Trophoblast cell (in vitro differentiated cells and primary cell): ENCODE data around the gene XPC.

Source experiments
- DNase-seq, 2 donors: peaks; one replicate each; pipeline ENCODE4 v3.0.0-alpha.2; 2016
- H2AFZ ChIP-seq: 2 replicates; pipeline ENCODE4 v1.6.1; 2013; ENCODE audit warnings: low read length, moderate library complexity, mild to moderate bottlenecking; ENCODE audit not compliant: insufficient read depth, poor library complexity
- H2AK5ac ChIP-seq: 2 replicates; pipeline ENCODE4 v1.6.1; 2013; ENCODE audit warnings: mild to moderate bottlenecking, low read length
- H2BK120ac ChIP-seq: 2 replicates; pipeline ENCODE4 v1.6.1; 2013; ENCODE audit warnings: low read length, mild to moderate bottlenecking, moderate library complexity; ENCODE audit not compliant: insufficient read depth, poor library complexity
- H2BK12ac ChIP-seq: 2 replicates; pipeline ENCODE4 v1.6.1; 2013; ENCODE audit warnings: mild to moderate bottlenecking, low read length, moderate library complexity
- H2BK5ac ChIP-seq: 2 replicates; pipeline ENCODE4 v1.6.1; 2013; ENCODE audit warnings: low read length, low read depth, moderate library complexity, mild to moderate bottlenecking; ENCODE audit not compliant: poor library complexity
- H3K14ac ChIP-seq: 2 replicates; pipeline ENCODE4 v1.6.1; 2013; ENCODE audit warnings: mild to moderate bottlenecking, low read length
- H3K18ac ChIP-seq: 2 replicates; pipeline ENCODE4 v1.6.1; 2013; ENCODE audit warnings: mild to moderate bottlenecking, low read length
- H3K23ac ChIP-seq: 2 replicates; pipeline ENCODE4 v1.6.1; 2013; ENCODE audit warnings: low read length
- H3K27ac ChIP-seq: 2 replicates; pipeline ENCODE4 v1.5.1; 2013; ENCODE audit warnings: low read depth, mild to moderate bottlenecking, inconsistent platforms, low read length, moderate library complexity
- H3K27me3 ChIP-seq: 2 replicates; pipeline ENCODE4 v1.6.1; 2013; ENCODE audit warnings: inconsistent platforms, mild to moderate bottlenecking, low read length, moderate library complexity; ENCODE audit not compliant: insufficient read depth
- H3K36me3 ChIP-seq, 2 experiments: 1 replicate in 1 of 2; 2 replicates in 1 of 2; pipeline ENCODE4 v1.6.1; 2013; ENCODE audit warnings: low read length in 2 of 2, mild to moderate bottlenecking in 2 of 2, moderate library complexity in 1 of 2; ENCODE audit not compliant: insufficient read depth in 2 of 2, control insufficient read depth in 1 of 2
- H3K4ac ChIP-seq: 2 replicates; pipeline ENCODE4 v1.6.1; 2013; ENCODE audit warnings: low read depth, mild to moderate bottlenecking, low read length, moderate library complexity
- H3K4me1 ChIP-seq, 2 experiments: 1 replicate in 1 of 2; 2 replicates in 1 of 2; pipeline ENCODE4 v1.6.1; 2013; ENCODE audit warnings: low read length in 2 of 2, mild to moderate bottlenecking in 2 of 2, moderate library complexity in 1 of 2; ENCODE audit not compliant: insufficient read depth in 2 of 2, control insufficient read depth in 1 of 2
- H3K4me2 ChIP-seq: 2 replicates; pipeline ENCODE4 v1.6.1; 2013; ENCODE audit warnings: inconsistent platforms, mild to moderate bottlenecking, low read length, moderate library complexity
- H3K4me3 ChIP-seq: 2 replicates; pipeline ENCODE4 v1.5.1; 2013; ENCODE audit warnings: mild to moderate bottlenecking, low read depth, low read length, inconsistent platforms
- H3K79me1 ChIP-seq: one replicate; pipeline ENCODE4 v1.6.1; 2013; ENCODE audit warnings: low read length
- H3K79me2 ChIP-seq: 2 replicates; pipeline ENCODE4 v1.6.1; 2013; ENCODE audit warnings: low read length, mild to moderate bottlenecking; ENCODE audit not compliant: control insufficient read depth, insufficient read depth, poor library complexity
- H3K9ac ChIP-seq: 2 replicates; pipeline ENCODE4 v1.6.1; 2013; ENCODE audit warnings: mild to moderate bottlenecking, low read length
- H3K9me3 ChIP-seq: 2 replicates; pipeline ENCODE4 v1.6.1; 2013; ENCODE audit warnings: low read depth, mild to moderate bottlenecking, control low read depth, inconsistent platforms, low read length; ENCODE audit not compliant: insufficient read depth
- H4K12ac ChIP-seq: 2 replicates; pipeline ENCODE4 v1.6.1; 2013; ENCODE audit warnings: low read depth, mild to moderate bottlenecking, low read length, moderate library complexity
- H4K8ac ChIP-seq: 2 replicates; pipeline ENCODE4 v1.6.1; 2013; ENCODE audit warnings: low read depth, mild to moderate bottlenecking, low read length, moderate library complexity
- H4K91ac ChIP-seq: one replicate; pipeline ENCODE4 v1.6.1; 2013; ENCODE audit warnings: low read depth, mild to moderate bottlenecking, low read length, moderate library complexity
- WGBS: extraction: QIAGEN DNeasy Blood & Tissue Kit; methylation state at CpG from one replicate; pipeline ENCODE4 v1.1.7; 2013; ENCODE audit warnings: missing lambda C conversion rate; ENCODE audit not compliant: insufficient read length, insufficient coverage; ENCODE audit errors: extremely low coverage; 5-methylcytosine and 5-hydroxymethylcytosine counted together

The XPC gene

GRCh38 chr3:14208168-14208567, 29.8 kb upstream of the XPC start:
- Histone ChIP-seq H4K8ac (no peak overlapping the region), H3K36me3 (no peaks in the 10 kb centered on the region), H3K9me3 (no peaks in the 10 kb centered on the region), H3K14ac (no peak overlapping the region), H3K4me2 (no peak overlapping the region), H3K18ac (no peak overlapping the region), H4K91ac (no peak overlapping the region), H3K4ac (no peak overlapping the region), H3K79me1 (peaks cover 51% of the 10 kb centered on the region), H2BK5ac (peak overlapping the region; percentile 38), H3K23ac (no peak overlapping the region), H2AFZ (no peak overlapping the region), H3K27me3 (no peaks in the 10 kb centered on the region), H4K12ac (no peak overlapping the region), H3K4me1 (peaks cover 30 to 48% of the 10 kb centered on the region in 2 experiments), H2BK12ac (no peak overlapping the region), H3K9ac (no peak overlapping the region), H2AK5ac (no peak overlapping the region), H2BK120ac (peak overlapping the region; percentile 27), H3K27ac (no peak overlapping the region), H3K79me2 (peaks cover 7% of the 10 kb centered on the region), H3K4me3 (no peak overlapping the region)
- no CpG with 5 or more reads among the region's 4 CpGs for WGBS
- DNase-seq = no peak

- Histone ChIP-seq H4K8ac (peak overlapping the region; percentile 32), H2BK12ac (peak overlapping the region; percentile 81), H3K4me3 (no peak overlapping the region), H4K91ac (peak overlapping the region; percentile 85), H3K9me3 (no peaks in the 10 kb centered on the region), H3K4me1 (peaks cover 38 to 52% of the 10 kb centered on the region in 2 experiments), H3K36me3 (no peaks in the 10 kb centered on the region), H2AFZ (no peak overlapping the region), H3K4ac (peak overlapping the region; percentile 64), H3K9ac (no peak overlapping the region), H3K79me2 (peaks cover 7% of the 10 kb centered on the region), H3K4me2 (no peak overlapping the region), H4K12ac (no peak overlapping the region), H2AK5ac (peak overlapping the region; percentile 49), H2BK5ac (peak overlapping the region; percentile 31), H3K14ac (peak overlapping the region; percentile 34), H3K18ac (peak overlapping the region; percentile 32), H3K23ac (no peak overlapping the region), H3K27ac (no peak overlapping the region), H2BK120ac (peak overlapping the region; percentile 74), H3K27me3 (no peaks in the 10 kb centered on the region), H3K79me1 (peaks cover 47% of the 10 kb centered on the region)
- no peak for DNase-seq
- no CpG with 5 or more reads among the region's 6 CpGs for WGBS
Observed at GRCh38 chr3:14206548-14207177, 28.3 kb upstream of the XPC start.

- H3K14ac ChIP-seq = peak overlapping the region; percentile 55
- H4K12ac ChIP-seq = no peak overlapping the region
- no peak overlapping the region for H3K4me2 ChIP-seq
- no peak overlapping the region for H3K4me3 ChIP-seq
- peak overlapping the region; percentile 40 for H4K8ac ChIP-seq
- H3K9ac ChIP-seq = no peak overlapping the region
- H3K23ac ChIP-seq = no peak overlapping the region
- DNase-seq = peak; percentile 42 to 82
- peak overlapping the region; percentile 49 for H3K18ac ChIP-seq
- H4K91ac ChIP-seq = peak overlapping the region; percentile 92
- peaks cover 37 to 47% of the 10 kb centered on the region in 2 experiments for H3K4me1 ChIP-seq
- no CpG with 5 or more reads among the region's 11 CpGs for WGBS
- H3K79me2 ChIP-seq = peaks cover 2% of the 10 kb centered on the region
- H3K27me3 ChIP-seq = no peaks in the 10 kb centered on the region
- peak overlapping the region; percentile 95 for H2BK12ac ChIP-seq
- H3K27ac ChIP-seq = peak overlapping the region; percentile 10
- H3K79me1 ChIP-seq = peaks cover 33% of the 10 kb centered on the region
- peak overlapping the region; percentile 86 for H2AK5ac ChIP-seq
- peak overlapping the region; percentile 10 for H2AFZ ChIP-seq
- no peaks in the 10 kb centered on the region for H3K9me3 ChIP-seq
- H3K36me3 ChIP-seq = peaks cover 1 to 2% of the 10 kb centered on the region in 2 experiments
- H2BK5ac ChIP-seq = peak overlapping the region; percentile 87
- H2BK120ac ChIP-seq = peak overlapping the region; percentile 91
- H3K4ac ChIP-seq = peak overlapping the region; percentile 56
Observed at GRCh38 chr3:14204515-14205284, 26.3 kb upstream of the XPC start.

- peak overlapping the region; percentile 87 for H4K91ac ChIP-seq
Observed at GRCh38 chr3:14203521-14204079, 25.2 kb upstream of the XPC start.

More at GRCh38 chr3:14203521-14204079, 25.2 kb upstream of the XPC start:
- Histone ChIP-seq H3K4me3 (no peak overlapping the region), H3K14ac (peak overlapping the region; percentile 77), H3K79me2 (peaks cover 1% of the 10 kb centered on the region), H3K27me3 (no peaks in the 10 kb centered on the region), H4K12ac (peak overlapping the region; percentile 4), H3K27ac (peak overlapping the region; percentile 55), H2BK120ac (peak overlapping the region; percentile 74), H3K36me3 (peaks cover 2 to 4% of the 10 kb centered on the region in 2 experiments), H2AFZ (peak overlapping the region; percentile 20), H3K18ac (peak overlapping the region; percentile 72), H3K4me1 (peaks cover 32 to 39% of the 10 kb centered on the region in 2 experiments), H3K79me1 (peaks cover 27% of the 10 kb centered on the region), H3K4ac (no peak overlapping the region), H3K9ac (no peak overlapping the region), H3K4me2 (no peak overlapping the region), H4K8ac (peak overlapping the region; percentile 39), H2AK5ac (peak overlapping the region; percentile 55), H2BK12ac (peak overlapping the region; percentile 67), H3K23ac (no peak overlapping the region), H3K9me3 (no peaks in the 10 kb centered on the region), H2BK5ac (peak overlapping the region; percentile 80)
- peak; percentile 73 to 90 for DNase-seq
- WGBS = no CpG with 5 or more reads among the region's 10 CpGs
